ENCODE measurements around the gene PRDM16.

GRCh38 chr1:3193811-3194210 lies 124.8 kb downstream of the PRDM16 start:
- TF ChIP-seq CTCF (IDR thresholded peaks at IDR 0.05; ENCODE audit: borderline replicate concordance, extremely low read depth, low read length, poor library complexity, severe bottlenecking) (no peak), EZH2 (IDR thresholded peaks at IDR 0.05; ENCODE audit: borderline replicate concordance, low read depth, low read length, severe bottlenecking) (no peak)
